Neural crest cell (in vitro differentiated cells): ENCODE results near the gene KANK4. TPM values are rescaled to one million over a fixed set of nuclear protein-coding genes. Genes with fewer than 3 reads are reported as not detected.
"Not testable (repeated sequence)": the region's sequence is repeated elsewhere in the genome, so short reads cannot be mapped to it uniquely, and the experiment has no call there.

ENCODE experiments used
- DNase-seq: peaks from one replicate; pipeline ENCODE4 v3.0.0; 2021; ENCODE audit warnings: low read depth, mixed read lengths, low spot score
- H3K27ac Mint-ChIP-seq: one replicate; pipeline ENCODE4 v1.8.0; 2021; ENCODE audit warnings: mild to moderate bottlenecking, mixed read lengths; ENCODE audit not compliant: unreplicated experiment
- H3K27me3 Mint-ChIP-seq: 2 replicates; pipeline ENCODE4 v1.8.0; 2021; ENCODE audit warnings: low read depth, mild to moderate bottlenecking, mixed read lengths
- H3K36me3 Mint-ChIP-seq: 2 replicates; pipeline ENCODE4 v1.8.0; 2021; ENCODE audit warnings: low read depth, mild to moderate bottlenecking, mixed read lengths
- H3K4me1 Mint-ChIP-seq: 2 replicates; pipeline ENCODE4 v1.8.0; 2021; ENCODE audit warnings: mixed read lengths
- H3K4me3 Mint-ChIP-seq: one replicate; pipeline ENCODE4 v1.8.0; 2021; ENCODE audit warnings: mild to moderate bottlenecking, mixed read lengths
- H3K9me3 Mint-ChIP-seq: 2 replicates; pipeline ENCODE4 v1.8.0; 2021; ENCODE audit warnings: mixed read lengths
- total RNA-seq: library from RNA; stranded (reverse); gene quantifications from 2 replicates; pipeline ENCODE4 v1.2.1, GENCODE V29; 2021
- TF ChIP-seq, protein P1 (sequence below): fragments of 200-600 bp; sonication (generic); conservative IDR thresholded peaks from 2 replicates; pipeline ENCODE4 v1.5.0; 2021; ENCODE audit warnings: antibody characterized with exemption, mild to moderate bottlenecking

The KANK4 gene
- total RNA-seq, 1 donor from 2014 or later, result 5.4 TPM

DNA sequence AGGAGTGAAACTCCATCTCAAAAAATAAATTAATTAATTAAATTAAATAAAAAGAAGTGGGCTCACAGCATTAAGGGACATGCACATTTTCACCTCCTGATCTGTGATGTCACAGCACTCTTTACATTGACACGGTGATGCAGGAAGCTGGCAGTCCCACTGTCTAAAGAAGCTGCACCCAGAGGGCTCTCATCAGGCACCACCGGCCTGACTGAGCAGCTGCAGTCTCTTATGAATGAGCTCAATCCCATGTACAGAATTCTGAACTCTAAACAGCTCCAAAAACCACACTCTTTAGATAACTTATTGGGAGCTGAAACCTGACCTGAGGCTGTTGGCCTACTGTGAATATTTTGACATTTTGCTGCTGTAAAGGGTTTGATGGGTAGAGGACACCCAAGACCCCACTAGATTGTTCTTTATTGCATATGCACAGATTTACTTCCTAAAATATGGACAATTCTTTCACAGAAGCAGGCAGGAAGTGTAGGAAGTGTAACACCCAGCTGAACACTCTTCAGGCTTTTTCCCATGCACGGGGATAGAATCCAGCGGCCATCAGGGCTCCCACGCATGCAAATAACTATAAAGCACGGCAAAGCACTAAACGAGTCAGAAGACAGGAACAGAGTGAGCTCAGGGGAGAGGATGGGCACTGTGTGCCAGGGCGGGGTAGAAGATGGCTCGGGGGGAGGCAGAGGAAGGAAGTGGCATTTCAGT lies 78.4 kb downstream of the KANK4 start:
- Mint-ChIP-seq H3K4me3 (no peak overlapping the region), H3K27me3 (no peaks in the 10 kb centered on the region), H3K27ac (peak overlapping the region; percentile 32), H3K4me1 (peaks cover 39% of the 10 kb centered on the region), H3K9me3 (peaks cover 4% of the 10 kb centered on the region), H3K36me3 (peaks cover 2% of the 10 kb centered on the region)
- DNase-seq, result no peak
- TF ChIP-seq, protein P1, sequence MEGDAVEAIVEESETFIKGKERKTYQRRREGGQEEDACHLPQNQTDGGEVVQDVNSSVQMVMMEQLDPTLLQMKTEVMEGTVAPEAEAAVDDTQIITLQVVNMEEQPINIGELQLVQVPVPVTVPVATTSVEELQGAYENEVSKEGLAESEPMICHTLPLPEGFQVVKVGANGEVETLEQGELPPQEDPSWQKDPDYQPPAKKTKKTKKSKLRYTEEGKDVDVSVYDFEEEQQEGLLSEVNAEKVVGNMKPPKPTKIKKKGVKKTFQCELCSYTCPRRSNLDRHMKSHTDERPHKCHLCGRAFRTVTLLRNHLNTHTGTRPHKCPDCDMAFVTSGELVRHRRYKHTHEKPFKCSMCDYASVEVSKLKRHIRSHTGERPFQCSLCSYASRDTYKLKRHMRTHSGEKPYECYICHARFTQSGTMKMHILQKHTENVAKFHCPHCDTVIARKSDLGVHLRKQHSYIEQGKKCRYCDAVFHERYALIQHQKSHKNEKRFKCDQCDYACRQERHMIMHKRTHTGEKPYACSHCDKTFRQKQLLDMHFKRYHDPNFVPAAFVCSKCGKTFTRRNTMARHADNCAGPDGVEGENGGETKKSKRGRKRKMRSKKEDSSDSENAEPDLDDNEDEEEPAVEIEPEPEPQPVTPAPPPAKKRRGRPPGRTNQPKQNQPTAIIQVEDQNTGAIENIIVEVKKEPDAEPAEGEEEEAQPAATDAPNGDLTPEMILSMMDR, result no peak

DNA sequence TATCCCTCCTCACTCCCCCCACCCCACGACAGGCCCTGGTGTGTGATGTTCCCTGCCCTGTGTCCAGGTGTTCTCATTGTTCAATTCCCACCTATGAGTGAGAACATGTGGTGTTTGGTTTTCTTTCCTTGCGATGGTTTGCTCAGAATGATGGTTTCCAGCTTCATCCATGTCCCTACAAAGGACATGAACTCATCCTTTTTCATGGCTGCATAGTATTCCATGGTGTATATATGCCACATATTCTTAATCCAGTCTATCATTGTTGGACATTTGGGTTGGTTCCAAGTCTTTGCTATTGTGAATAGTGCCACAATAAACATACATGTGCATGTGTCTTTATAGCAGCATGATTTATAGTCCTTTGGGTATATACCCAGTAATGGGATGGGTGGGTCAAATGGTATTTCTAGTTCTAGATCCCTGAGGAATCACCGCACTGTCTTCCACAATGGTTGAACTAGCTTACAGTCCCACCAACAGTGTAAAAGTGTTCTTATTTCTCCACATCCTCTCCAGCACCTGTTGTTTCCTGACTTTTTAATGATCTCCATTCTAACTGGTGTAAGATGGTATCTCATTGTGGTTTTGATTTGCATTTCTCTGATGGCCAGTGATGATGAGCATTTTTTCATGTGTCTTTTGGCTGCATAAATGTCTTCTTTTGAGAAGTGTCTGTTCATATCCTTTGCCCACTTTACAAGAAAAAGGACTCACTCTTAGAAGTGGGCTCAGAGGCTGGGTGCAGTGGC lies 79.4 kb downstream of the KANK4 start:
- not testable (repeated sequence) for DNase-seq, H3K4me3 Mint-ChIP-seq, H3K9me3 Mint-ChIP-seq, H3K36me3 Mint-ChIP-seq, H3K27ac Mint-ChIP-seq, H3K27me3 Mint-ChIP-seq
- peaks cover 37% of the 10 kb centered on the region for H3K4me1 Mint-ChIP-seq

DNA sequence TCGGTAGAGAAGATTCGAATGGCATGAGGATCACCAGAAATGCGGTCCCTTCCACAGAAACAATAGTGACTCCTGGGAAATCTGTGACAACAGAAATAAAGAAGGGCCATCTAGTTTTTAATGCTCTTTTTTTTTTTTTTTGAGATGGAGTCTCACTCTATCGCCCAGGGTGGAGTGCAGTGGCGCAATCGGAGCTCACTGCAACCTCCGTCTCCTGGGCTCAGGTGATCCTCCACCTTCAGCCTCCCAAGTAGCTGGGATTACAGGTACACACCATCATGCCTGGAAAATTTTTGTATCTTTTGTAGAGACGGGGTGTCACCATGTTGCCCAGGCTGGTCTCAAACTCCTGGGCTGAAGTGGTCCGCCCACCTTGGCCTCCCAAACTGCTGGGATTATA lies 80.7 kb downstream of the KANK4 start:
- no peak for DNase-seq
- H3K4me3 Mint-ChIP-seq, result peak overlapping the region; percentile 41
- peaks cover 39% of the 10 kb centered on the region for H3K4me1 Mint-ChIP-seq
- TF ChIP-seq, protein P1, result no peak
- H3K36me3 Mint-ChIP-seq, result peaks cover 2% of the 10 kb centered on the region
- no peaks in the 10 kb centered on the region for H3K9me3 Mint-ChIP-seq
- H3K27ac Mint-ChIP-seq, result peak overlapping the region; percentile 72
- H3K27me3 Mint-ChIP-seq, result no peaks in the 10 kb centered on the region

DNA sequence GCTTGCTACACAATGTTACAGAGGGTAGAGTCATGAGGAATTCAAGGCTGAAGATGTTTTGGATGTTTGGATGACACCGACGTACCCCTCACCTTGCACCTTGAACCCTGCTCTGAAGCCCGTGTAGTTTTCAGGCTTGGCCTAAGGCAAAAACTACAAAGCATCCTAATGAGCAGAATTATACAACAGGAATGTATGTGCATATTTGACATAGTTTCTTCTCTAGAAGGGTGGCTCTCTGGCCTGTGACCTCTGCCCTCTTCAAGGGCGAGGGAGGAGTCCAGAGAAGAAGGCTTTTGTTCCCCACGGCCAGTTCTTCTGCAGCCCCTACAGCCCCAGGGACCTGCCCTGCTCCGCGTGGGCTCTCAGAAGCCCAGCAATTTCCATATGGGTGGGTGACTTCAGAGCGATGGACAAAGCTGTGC lies 81.3 kb downstream of the KANK4 start:
- TF ChIP-seq, protein P1, result no peak
- peak overlapping the region; percentile 72 for H3K27ac Mint-ChIP-seq
- peak overlapping the region; percentile 41 for H3K4me3 Mint-ChIP-seq
- no peaks in the 10 kb centered on the region for H3K27me3 Mint-ChIP-seq
- H3K36me3 Mint-ChIP-seq, result peaks cover 2% of the 10 kb centered on the region
- peak; percentile 15 for DNase-seq
- H3K4me1 Mint-ChIP-seq, result peaks cover 42% of the 10 kb centered on the region
- no peaks in the 10 kb centered on the region for H3K9me3 Mint-ChIP-seq

DNA sequence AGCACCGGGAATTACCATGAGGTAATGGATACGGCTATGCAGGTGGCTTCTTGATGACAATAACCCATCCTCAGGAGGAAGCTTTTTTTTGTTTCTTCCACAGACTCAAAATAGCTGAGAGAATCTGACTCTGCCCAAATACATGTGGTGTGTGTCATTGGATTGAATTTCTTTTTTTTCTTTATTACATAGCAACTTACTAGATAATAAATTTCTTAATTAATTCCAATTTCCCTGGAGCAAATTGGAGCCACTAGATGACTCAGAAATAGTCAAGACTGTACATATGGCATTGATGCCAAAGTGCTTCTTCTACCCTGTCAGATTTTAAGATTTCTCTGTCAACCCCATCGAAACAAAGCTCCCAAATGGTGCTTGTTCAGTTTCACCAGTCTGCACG lies 81.9 kb downstream of the KANK4 start:
- H3K4me3 Mint-ChIP-seq, result no peak overlapping the region
- H3K27ac Mint-ChIP-seq, result no peak overlapping the region
- TF ChIP-seq, protein P1, result no peak
- DNase-seq, result no peak
- no peaks in the 10 kb centered on the region for H3K9me3 Mint-ChIP-seq
- peaks cover 46% of the 10 kb centered on the region for H3K4me1 Mint-ChIP-seq
- no peaks in the 10 kb centered on the region for H3K27me3 Mint-ChIP-seq
- peaks cover 2% of the 10 kb centered on the region for H3K36me3 Mint-ChIP-seq

DNA sequence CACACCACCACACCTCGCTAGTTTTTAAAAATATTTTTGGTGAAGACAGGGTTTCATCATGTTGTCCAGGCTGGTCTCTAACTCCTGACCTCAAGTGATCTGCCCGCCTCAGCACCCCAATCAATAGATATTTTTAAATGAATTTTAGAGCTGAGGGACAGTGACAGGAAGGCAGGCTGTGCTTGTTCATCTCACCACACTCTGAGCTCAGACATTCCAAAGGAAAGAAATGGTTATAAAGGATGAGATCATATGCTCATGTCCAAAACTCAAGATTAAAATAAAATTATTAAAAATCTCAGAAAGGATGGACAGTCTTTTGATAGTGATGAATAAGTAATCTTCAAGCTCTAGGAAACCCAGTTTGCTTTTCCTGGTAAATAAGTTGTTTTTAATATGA lies 83.7 kb downstream of the KANK4 start:
- no peak for DNase-seq
- Mint-ChIP-seq H3K27ac (no peak overlapping the region), H3K4me1 (peaks cover 40% of the 10 kb centered on the region), H3K4me3 (no peak overlapping the region), H3K9me3 (no peaks in the 10 kb centered on the region), H3K27me3 (no peaks in the 10 kb centered on the region), H3K36me3 (peaks cover 2% of the 10 kb centered on the region)
- TF ChIP-seq, protein P1, result no peak
